Measurements from ENCODE around the gene CEACAM4.

GRCh38 chr19:41616792-41617621 lies 9.9 kb downstream of the CEACAM4 start:
- TF ChIP-seq POLR2AphosphoS5 (IDR thresholded peaks at IDR 0.05; ENCODE audit: low read depth, low read length) (no peak), TAF1 (IDR thresholded peaks at IDR 0.05; ENCODE audit: borderline replicate concordance, low read depth, low read length) (no peak)

All from GM12892 (cell line).